Ovary (tissue), 3 donors: ENCODE data around the gene NNT.

Source experiments
- EP300 ChIP-seq: sonication (generic); formaldehyde crosslinking; IDR thresholded peaks from one replicate; pipeline ENCODE4 v1.6.1; 2017; ENCODE audit warnings: antibody characterized with exemption
- POLR2A ChIP-seq: fragments of 450-650 bp; IDR thresholded peaks from one replicate; pipeline ENCODE4 v1.6.1; 2017; ENCODE audit warnings: antibody characterized with exemption, mild to moderate bottlenecking, moderate library complexity
- TF ChIP-seq, protein P1 (sequence below), 3 donors: fragments of 450-650 bp in 2 of 3; fragments of 200-600 bp in 1 of 3; IDR thresholded peaks; one replicate each; pipeline versions ENCODE4 v1.5.1 to v1.8.0; 2016 to 2022; ENCODE audit warnings: antibody characterized with exemption in 3 of 3, mild to moderate bottlenecking in 1 of 3
- donor health status: DM: no; HTN: no; CAD: no.

- no peak for TF ChIP-seq EP300
- no peak for TF ChIP-seq POLR2A
- TF ChIP-seq, protein P1, sequence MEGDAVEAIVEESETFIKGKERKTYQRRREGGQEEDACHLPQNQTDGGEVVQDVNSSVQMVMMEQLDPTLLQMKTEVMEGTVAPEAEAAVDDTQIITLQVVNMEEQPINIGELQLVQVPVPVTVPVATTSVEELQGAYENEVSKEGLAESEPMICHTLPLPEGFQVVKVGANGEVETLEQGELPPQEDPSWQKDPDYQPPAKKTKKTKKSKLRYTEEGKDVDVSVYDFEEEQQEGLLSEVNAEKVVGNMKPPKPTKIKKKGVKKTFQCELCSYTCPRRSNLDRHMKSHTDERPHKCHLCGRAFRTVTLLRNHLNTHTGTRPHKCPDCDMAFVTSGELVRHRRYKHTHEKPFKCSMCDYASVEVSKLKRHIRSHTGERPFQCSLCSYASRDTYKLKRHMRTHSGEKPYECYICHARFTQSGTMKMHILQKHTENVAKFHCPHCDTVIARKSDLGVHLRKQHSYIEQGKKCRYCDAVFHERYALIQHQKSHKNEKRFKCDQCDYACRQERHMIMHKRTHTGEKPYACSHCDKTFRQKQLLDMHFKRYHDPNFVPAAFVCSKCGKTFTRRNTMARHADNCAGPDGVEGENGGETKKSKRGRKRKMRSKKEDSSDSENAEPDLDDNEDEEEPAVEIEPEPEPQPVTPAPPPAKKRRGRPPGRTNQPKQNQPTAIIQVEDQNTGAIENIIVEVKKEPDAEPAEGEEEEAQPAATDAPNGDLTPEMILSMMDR (IDR thresholded peaks at IDR 0.05): no peak
Measured at GRCh38 chr5:43560128-43560527, 42.9 kb upstream of the NNT start.
